Measurements from ENCODE around the gene PDC.
"Not testable (repeated sequence)": the region's sequence is repeated elsewhere in the genome, so short reads cannot be mapped to it uniquely, and the experiment has no call there.

PDC gene

DNA sequence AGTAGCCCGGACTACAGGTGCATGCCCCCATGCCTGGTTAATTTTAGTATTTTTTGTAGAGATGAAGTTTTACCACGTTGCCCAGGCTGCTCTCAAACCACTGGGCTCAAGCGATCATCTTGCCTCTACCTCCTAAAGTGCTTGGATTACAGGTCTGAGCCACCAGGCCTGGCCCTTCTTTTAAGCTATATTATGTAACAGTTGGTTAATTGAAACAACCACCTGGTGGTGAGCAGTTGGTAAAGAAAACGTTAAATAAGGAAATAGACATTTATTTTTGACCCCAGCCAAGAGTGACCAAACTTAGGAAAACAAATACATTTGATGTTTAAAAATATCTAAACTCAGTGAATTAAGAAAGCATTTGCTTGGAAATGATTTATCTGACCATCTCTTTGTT, 12.1 kb upstream of the PDC start:
- H3K4me3 ChIP-seq (ENCODE audit: low read depth, low read length) = no peak overlapping the region

DNA sequence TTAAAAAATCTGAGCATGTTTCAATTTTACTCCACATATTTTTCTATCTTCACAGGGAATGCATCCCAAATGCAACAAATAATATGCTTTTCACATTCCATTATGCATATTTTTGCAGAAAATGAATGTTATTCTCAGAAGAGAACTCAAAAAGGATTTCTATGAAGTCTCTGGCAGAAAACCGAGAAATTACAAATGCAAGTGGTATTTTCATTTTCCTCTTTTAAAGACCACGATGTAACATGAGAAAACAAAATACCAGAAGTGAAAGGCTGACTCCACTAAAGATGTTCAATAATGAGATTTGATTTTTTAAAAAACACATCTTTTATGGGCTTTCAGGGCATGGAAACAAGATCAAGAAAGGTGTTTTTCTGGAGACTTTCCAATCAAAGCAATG, 5.0 kb upstream of the PDC start:
- H3K4me3 ChIP-seq (ENCODE audit: low read depth, low read length) = no peak overlapping the region

DNA sequence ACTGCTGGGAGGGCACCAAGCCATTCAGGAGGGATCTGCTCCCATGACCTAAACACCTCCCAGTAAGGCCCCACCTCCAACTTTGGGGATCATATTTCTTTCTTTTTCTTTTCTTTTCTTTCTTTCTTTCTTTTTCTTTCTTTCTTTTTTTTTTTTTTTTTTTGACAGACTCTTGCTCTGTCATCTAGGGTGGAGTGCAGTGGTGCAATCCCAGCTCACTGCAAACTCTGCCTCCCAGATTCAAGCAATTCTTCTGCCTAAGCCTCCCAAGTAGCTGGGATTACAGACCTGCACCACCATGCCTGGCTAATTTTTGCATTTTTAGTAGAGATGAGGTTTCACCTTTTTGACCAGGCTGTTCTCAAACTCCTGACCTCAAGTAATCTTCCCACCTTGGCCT, 4.6 kb upstream of the PDC start:
- not testable (repeated sequence) for H3K4me3 ChIP-seq (ENCODE audit: low read depth, low read length)

DNA sequence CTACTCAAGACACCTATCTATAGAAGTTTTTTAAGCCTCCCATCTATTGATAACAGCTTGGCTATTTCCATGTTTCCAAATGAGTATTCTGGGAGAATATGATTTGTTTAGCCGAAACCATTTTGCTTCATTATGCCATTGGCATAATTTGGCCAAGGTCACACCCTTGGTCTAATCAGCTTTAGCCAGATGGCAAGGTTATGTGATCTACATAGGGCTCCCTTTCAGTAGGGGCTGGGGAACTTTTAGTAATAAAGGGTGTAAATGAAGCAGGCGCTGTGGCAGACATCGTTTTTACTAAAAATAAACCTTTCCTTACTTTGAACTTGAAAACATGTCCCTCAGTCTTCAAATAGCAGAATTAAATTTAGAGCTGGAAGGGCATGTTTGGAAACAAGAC, 3.0 kb upstream of the PDC start:
- H3K4me3 ChIP-seq (ENCODE audit: low read depth, low read length) = no peak overlapping the region

DNA sequence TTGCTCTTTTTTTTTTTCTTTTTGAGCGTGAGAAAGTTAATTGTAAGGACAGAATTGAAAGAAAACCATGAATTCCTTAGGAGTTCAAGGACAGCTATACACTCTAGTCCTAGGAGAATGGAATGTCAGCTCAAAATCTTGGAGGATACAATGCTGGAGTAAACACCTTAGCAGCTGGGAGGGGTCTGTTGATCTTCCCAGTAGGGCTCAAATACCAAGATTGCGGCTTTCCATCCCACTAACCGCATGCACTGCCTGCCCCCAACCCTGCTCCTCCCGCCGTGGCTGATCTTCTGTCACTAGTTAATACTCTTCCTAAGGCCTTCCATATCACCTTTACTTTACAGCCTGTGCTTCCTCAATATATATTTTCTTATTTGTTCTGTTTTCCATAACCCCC, 2.6 kb upstream of the PDC start:
- no peak overlapping the region for H3K4me3 ChIP-seq (ENCODE audit: low read depth, low read length)

DNA sequence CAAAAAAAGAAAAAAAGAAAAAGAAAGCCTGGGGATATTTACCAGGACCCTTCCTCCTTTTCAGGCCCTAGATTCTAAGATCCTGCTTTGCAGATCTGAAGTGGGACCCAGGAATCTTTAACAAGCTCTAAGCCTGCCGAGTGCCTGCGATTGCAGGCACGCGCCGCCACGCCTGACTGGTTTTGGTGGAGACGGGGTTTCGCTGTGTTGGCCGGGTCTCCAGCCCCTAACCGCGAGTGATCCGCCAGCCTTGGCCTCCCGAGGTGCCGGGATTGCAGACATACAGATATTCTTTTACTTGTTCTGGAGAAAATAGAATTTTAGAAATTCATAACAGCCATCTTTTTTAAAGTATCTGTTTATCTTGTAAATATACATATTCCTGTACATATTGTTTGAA, 1.8 kb downstream of the PDC start:
- H3K4me3 ChIP-seq (ENCODE audit: low read depth, low read length) = not testable (repeated sequence)

DNA sequence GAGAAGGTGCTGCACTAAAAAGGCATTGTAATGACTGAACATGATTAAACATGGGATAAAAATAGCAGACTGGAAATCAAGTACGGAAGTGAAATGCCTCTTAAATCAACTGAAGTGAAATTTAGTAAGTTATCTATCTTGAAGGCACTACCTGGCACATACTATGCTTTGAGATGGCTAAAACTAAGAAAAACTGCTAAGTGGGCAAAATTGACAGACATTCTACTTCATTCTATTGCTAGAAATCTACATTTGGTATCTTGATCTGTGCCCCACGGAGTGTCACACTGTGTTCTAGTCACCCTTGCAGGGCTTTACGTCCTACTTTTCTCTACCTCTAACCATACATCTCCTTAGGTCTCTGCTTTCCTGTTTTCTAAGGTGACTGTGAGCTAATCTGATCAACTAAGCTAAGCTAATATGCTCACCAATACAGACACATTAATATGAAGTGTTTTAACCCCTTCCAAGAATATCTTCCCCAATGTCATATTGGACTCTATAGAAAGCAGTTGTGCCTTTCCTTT, 4.1 kb downstream of the PDC start:
- no peak overlapping the region for H3K4me3 ChIP-seq (ENCODE audit: low read depth, low read length)

DNA sequence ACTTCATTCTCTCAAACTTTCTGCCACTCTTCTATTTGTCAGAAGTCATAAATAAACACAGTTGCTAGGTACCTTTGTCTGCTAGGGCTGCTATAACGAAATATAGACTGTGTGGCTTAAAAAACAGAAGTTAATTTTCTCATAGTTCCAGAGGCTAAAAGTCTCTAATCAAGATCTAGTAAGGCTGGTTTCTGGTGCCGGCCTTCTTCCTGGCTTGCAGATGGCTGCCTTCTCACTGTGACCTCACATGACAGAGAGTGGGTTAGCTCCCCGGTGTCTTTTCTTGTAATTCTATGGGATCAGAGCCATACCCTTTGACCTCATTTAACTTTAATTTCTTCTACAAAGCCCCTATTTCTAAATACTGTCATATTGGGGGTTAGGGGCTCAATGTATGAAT, 5.9 kb downstream of the PDC start:
- H3K4me3 ChIP-seq (ENCODE audit: low read depth, low read length) = no peak overlapping the region

DNA sequence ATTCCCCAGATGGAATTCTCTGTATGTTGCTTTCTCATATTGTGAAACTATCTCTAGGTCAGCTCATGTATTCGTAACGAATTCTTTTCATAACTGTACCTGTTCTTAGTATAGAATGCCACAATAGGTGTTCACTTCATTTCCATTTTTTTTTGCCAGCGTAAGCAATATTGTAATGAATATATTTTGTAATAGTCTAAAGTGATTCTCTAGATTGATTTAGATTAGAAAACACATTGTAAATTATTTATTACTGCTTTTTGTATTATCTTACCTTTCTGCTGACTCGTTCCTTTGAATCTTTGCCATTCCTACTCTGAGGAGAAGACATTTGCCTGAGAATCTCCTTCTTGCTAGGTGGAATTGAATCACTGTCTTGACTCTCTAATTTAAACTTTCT, 14.8 kb downstream of the PDC start:
- no peak overlapping the region for H3K4me3 ChIP-seq (ENCODE audit: low read depth, low read length)

DNA sequence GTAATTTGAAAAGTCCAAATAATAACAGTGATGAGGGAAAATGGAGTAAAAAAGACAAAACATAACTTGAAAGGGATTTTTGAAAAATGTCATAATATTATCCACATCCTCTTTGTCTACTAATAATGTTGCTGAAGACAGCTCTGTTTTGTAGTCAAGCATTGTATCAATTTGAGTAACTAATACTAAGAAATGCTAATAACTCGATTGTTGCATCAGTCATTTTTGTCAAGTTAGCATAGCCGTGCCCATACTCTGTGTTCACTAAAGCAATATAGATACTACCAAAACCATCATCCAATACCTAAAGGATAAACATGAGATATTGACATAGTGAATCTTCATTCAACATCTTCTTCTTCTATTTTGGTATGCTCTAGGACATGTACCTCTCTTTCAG, 17.3 kb downstream of the PDC start:
- no peak overlapping the region for H3K4me3 ChIP-seq (ENCODE audit: low read depth, low read length)

DNA sequence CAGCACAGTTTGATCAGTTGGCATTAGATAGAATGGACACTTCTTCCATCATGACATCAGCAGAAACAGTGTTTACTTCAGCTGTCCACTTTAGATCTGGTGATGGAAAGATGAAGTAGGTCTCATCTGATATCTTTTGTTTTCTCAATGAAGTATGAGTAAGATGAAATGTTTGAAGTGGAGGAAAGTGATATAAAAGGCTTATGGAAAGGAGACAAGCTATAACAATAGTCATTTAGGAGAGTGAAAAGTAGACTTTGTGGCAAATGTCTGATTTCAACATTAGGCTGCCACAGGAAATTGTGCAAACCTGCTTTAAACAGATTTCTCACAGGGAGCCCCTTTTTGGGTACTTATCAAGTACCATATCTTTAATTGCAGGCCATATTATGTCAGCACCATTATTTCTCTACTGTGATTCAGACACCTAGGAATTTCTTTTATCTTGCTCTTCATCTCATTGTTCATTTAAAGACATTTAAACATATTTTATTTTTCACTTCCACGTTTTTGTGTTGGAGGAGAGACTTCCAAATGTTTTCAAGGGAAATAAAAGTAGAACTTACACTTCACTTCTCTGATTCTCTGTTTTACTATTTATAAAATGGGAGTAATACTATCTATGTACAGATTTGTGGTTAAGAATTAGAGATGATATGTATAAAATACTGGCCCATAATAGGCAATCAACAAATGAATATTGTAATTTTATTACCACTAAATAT, 18.1 kb downstream of the PDC start:
- H3K4me3 ChIP-seq (ENCODE audit: low read depth, low read length) = no peak overlapping the region

DNA sequence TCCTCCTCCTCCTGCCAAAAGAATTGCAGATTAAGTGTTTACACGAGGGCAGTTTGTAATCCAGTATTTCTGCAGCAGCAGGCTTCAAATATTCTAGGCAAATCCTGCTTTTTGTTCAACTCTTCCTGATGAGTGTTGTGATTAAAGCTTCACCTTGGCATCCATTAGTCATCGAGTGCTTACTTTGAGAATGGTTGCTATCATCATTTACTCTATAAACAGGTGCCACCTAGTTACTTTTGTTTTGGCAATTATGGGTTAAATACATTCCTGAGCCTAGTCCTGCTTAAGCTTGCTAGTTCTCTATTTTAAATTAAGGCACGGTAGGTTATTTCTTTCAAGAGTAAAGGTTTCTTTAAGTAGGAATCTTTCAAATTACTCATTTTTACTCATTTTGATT, 20.3 kb downstream of the PDC start:
- H3K4me3 ChIP-seq (ENCODE audit: low read depth, low read length) = no peak overlapping the region

DNA sequence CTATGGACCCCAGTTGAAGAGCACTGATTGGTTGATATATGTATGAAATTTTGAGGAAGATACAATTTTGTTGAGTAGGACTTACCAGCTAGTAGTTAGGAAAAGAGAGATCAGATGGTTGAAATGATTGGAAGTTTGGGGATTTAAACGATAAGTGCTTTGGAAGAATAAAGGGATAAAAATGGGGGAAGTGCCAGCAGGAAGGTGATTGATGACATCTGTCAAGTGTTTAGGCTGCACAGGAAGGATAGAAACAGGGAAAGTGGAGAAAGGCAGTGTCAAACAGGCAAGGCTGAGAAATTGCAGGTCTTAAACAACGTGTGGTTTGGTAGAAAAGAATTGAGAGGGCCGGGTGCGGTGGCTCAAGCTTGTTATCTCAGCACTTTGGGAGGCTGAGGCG, 22.3 kb downstream of the PDC start:
- no peak overlapping the region for H3K4me3 ChIP-seq (ENCODE audit: low read depth, low read length)

DNA sequence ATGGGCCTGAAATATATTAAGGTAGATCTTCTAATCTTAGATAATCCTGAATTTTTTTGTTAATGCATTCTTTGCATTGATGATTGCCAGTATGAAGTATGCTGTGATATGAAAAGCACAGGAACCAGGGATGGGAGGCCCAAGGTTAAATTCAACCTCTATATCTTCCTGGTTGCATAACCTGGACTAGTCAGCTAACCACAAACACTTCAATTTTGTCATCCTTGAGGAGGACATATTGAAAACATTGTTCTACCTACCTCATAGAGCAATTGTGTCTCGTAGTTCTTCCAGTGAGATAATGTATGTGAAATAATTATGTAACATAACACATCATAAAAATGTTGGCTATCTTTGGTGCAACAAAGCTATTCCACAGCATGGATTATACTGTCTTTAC, 25.6 kb downstream of the PDC start:
- H3K4me3 ChIP-seq (ENCODE audit: low read depth, low read length) = no peak overlapping the region

DNA sequence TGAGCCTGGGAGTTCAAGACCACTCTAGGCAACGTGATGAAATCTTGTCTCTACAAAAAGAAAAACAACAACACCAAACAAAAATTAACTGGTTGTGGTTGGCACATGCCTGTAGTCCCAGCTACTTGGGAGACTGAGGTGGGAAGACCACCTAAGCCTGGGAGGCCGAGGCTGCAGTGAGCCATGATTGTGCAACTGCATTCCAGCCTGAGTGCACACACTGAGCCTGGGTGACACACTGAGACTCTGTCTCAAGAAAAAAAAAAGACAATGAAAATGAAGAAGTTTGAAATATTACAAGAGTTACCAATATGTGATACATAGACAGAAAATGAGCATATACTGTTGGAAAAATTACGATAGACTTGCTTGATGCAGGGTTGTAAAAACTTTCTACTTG, 31.9 kb downstream of the PDC start:
- H3K4me3 ChIP-seq (ENCODE audit: low read depth, low read length) = no peak overlapping the region

DNA sequence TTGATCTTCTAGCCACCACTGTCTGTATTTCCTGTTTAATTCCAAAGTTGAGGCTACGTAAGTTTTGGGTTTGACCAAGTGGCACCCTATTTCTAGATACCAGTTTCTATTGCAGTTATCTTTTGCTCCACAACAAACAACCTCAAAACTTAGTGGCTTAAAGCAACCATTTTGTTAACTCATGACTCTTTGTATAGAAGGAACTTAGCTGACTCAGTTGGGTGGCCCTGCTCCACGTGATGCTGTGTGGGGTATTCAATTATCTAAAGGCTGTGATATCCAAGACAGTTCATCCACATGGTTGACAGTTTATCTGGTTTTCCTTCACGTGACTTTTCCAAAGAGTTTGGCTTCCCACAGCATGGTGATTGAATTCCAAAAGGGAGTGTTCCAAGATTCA, 34.8 kb downstream of the PDC start:
- no peak overlapping the region for H3K4me3 ChIP-seq (ENCODE audit: low read depth, low read length)

DNA sequence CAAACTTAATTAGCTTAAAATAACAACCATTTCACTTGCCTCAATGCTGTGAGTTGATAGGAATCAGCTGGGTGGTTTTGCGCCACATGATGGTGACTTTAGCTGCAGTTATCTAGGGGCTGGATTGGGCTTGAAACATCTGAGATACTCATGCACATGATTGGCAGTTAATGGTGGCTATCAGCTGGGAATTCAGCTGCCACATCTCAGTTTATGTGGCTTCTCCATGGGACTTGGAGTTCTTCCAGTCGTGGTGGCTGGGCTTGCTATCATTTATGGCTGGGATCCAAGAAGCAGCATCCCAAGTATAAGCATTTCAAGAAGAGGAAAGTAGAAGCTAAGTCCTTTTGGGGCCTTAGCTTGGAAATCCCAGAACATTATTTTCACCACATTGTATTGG, 36.4 kb downstream of the PDC start:
- H3K4me3 ChIP-seq (ENCODE audit: low read depth, low read length) = no peak overlapping the region

DNA sequence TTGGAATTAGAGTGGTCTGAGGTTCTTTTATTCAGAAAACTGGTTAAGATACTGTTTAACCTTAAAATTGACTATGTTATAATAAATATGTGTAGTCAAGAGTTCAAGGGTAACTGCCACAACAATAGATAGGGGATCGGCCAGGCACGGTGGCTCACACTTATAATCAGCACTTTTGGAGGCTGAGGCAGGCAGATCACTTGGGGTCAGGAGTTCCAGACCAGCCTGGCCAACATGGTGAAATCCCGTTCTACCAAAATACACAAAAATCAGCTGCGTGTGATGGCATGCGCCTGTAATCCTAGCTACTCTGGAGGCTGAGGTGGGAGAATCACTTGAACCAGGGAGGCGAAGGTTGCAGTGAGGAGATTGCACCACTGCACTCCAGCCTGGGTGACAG, 39.5 kb downstream of the PDC start:
- H3K4me3 ChIP-seq (ENCODE audit: low read depth, low read length) = no peak overlapping the region

DNA sequence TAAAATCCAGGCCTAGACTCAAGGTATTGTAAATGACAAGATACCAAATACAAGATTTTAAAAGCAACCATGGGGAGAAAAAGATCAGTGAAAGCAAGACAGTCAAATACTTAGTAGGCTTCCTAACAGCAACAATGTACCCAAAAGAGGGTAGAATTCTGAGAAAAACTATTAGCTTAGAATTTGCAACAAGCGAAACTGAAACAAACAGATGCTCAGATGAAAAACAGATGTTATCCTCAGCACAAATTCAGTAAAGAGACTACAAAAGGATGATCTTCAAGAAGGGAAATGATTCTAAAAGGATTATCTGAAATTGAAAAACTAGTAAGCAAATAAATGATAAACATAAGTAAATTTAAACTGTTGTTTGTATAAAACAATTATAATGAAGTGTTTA, 40.0 kb downstream of the PDC start:
- H3K4me3 ChIP-seq (ENCODE audit: low read depth, low read length) = no peak overlapping the region

DNA sequence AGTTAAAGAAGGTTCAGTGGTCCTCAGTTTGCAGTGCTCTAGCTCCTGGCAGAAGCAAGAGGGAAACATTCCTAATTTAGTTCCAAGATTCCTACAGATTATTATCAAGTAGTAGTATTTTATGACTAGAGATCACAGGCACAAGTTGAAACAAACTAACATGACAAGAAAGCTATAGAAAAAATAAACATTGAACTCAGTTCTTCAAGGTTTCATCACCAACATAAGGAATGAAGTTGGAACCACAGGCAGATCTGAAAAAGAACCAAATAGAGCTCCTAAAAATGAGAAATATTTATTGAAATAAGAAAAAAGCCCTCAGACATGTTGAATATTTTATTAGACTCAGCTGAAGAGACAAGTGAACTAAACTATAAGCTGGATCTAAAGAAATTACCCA, 40.6 kb downstream of the PDC start:
- H3K4me3 ChIP-seq (ENCODE audit: low read depth, low read length) = no peak overlapping the region

DNA sequence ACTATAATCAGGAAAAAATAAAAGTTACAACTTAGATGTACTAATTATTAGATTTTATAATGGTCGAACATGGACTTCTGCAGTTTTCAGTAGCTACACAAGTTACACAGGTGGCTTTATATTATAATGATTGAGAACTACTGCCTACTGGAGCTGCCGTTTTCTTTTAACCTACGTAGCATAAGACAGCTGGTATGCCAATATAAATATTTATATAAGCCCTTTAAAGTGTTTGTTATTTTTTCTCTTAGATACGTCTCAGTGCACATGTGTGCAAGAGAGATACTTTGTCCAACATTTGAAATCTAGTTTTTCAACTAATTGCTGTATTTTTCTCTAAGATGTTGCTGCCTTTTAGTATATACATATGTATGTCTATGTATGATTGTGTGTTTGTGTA, 42.4 kb downstream of the PDC start:
- no peak overlapping the region for H3K4me3 ChIP-seq (ENCODE audit: low read depth, low read length)

DNA sequence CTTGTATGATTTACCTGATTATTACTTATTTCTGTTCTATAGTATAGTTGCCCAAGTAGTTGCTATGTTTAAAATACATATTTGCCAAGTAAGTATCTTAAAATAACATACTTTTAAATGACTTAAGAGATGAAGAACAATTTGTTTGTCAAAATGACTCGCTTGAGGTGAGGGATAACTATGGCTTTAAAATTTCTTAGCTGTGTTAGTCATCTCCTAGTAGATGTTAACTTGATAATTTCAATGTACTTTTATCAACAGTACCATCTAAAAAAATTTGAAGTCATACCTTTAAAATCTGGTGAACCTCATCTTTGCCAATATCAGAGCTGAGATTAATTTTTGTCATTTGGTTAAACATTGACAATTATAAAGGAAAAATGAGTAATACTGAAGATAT, 47.6 kb downstream of the PDC start:
- no peak overlapping the region for H3K4me3 ChIP-seq (ENCODE audit: low read depth, low read length)

DNA sequence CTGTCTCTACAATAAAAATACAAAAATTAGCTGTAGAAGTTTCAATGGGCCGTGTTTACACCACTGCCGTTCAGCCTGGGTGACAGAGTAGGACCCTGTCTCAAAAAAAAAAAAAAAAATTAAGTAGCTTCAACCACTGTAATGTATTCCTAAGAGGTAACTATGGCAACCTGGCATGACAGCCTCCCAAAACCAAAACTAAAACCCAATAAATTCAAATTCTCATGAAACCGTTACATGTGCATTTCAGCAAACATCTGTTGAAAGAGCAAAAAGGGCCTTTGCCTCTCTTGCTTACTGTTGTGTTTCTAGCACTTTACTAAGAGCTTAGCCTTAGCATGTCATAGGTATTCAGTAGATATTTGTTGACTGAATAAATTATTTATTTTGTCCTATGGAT, 51.8 kb downstream of the PDC start:
- no peak overlapping the region for H3K4me3 ChIP-seq (ENCODE audit: low read depth, low read length)
